DMS114 treated with DMSO at 0.1 percent for 48 hours (cell line): ENCODE data around the gene PPP1R7.

ENCODE experiments used
- DNase-seq: peaks from one replicate; lab custom pipeline; 2025; ENCODE audit not compliant: unreplicated experiment; lab: John Stamatoyannopoulos, UW

The PPP1R7 gene

DNA sequence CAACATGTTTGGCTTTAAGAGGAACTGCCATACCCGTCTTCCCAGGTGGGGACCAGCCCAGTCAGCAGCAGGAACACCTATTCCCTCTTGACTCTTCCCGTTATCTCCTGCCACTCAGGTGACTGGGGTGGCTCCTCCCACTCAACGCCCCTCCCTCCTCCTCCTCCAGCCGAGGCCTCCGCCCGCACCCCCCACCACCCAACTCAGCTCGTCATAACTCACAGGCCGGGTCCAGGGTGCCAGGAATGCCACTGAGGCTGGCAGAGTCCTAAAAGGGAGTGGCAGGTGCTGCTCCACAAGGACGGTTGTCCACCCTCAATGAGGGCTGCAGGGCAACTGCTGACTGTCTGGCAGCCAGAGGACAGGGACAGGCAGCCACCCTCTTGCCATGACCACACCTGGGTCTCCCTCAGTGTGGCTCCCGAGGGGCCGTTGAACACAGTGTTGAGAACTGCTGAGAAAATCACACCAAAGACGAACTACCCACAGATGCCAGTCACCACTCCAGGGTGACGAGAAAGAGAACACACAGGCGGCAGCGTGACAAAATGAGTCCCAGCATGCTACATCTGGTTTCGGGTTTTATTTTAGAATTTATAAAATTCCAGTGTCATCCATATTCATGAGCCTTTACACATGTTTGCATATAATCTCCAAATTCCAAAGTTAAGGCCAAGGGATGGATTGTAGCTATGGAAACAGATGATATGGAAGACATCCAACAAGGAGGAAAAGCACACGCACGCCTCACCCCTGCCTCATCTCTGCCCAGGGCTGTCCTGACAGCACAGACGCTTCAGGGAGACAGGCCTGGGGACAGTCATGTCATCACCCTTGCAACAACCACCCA lies 76.7 kb downstream of the PPP1R7 start:
- no peak for DNase-seq

DNA sequence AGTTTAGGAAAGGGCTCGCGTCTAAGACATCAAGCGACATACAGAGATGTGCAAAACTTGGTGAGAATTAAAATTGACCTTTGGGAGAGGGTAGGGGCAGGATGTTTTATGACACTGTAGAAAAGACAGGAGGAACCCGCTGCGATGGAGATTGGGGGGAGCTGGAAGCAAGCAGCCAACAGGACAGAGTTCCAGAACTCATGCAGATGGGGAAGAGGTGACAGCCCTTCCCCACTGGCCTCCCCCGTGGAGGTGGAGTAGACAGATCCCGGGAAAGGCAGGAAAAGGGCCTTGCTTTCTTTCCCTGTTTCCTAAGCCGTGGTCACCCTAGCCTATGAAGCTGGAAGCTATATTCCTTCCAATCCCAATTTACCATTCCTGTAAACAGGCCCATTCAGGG lies 77.3 kb downstream of the PPP1R7 start:
- no peak for DNase-seq

DNA sequence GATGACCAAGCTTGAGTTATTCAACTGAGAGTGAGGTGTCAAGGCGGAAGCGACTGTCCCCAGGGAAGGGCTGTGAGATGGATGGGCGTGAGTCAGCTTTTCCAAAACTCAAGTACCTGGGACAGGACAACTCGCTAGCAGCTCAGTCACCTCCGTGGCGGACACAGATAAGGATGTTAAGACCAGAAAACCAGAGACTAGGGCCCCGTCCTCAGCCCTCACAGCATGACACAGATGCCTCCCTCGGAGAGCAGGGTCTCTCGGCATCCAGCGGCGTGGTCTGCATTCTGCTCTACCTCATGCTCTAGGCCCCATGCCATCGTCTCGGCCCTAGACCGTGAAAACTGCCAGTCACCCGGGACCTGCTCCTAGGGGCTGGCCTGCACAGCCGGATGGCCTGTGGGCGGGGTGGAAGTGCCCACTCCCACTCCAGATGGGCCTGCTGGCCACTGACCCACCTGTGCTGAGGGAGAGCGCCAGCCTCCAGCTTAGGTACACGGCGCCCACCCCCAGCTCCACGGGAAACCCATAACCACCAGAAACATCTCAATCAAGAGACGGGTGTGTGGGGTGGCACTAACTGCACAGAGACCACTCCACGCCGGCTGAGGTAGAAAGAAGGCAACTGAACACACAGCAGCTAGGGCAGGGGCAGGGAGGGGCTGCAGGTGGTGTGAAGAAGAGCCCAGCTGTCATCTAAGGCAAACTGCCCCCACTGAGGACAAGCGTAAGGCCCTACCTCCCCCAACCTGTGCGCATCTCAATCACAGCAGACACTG lies 78.0 kb downstream of the PPP1R7 start:
- DNase-seq = no peak

DNA sequence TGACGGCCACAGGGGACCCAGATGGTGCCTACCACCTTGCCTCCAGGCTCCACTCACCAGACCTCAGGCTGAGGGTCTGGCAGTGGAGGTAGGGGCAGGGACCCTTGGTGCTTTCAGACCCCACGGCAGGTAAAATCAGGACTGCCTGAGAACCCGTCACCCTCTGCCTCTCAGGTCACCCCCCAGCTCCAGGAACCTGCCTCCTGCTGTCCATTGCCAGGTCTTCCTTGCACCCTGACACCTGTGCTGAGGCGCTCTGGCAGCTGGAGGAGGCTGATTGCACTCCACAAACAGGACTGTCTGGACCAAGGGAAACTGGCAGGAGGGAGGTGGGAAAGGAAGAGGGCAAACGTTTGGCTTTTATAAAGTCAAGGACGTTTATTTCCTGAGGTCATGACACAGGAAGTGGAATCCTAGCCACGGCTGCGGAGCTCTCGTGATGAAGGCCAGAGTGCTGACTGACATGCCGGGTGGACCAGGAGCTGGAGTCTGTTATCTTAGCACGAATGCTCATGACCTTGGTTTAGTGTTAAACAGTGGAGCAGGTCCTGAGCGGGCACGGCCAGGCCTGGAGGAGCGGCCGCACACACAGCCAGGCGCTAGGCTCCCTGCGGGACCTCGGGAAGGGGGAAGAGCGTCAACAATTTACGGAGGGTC lies 78.7 kb downstream of the PPP1R7 start:
- DNase-seq = no peak

DNA sequence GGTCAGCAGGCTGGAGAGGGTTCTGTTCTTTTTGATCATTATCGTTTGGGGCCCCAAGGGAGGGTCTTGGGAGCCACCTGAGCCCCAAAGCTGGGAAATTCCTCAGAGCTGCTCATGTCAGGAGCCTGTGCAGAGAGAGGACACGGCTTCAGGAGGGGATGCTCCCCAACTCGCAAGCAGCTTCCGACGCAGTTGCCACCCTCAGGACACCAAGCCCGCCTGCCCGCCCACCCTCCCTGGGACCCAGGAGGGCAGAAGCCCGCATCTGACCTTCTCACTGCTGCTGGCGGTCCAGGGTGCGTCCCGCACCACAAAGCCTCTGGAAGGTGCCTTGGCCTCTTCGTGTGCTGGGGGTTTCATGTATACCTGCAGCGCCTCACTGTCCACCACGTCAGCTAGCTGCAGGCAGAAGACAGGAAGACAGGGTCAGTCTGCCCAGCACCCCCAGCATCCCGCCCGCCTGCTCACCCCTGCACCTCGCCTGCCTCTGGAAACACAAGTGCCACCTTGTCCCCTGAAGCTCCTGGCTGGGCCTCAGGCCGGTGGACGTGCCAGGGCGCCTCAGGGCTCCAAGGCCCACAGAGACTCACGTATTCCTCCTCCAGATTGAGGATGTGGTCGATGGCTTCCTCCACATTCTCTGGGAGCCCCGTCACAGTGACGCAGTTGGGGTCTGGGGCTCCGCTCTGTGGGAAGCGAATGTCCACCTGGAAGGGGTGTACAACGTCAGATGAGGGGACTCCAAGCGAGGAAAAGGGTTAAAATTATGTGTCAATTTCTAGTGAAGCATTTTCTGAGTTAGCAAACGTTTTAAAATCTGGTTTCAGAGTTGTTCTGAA lies 79.5 kb downstream of the PPP1R7 start:
- no peak for DNase-seq

DNA sequence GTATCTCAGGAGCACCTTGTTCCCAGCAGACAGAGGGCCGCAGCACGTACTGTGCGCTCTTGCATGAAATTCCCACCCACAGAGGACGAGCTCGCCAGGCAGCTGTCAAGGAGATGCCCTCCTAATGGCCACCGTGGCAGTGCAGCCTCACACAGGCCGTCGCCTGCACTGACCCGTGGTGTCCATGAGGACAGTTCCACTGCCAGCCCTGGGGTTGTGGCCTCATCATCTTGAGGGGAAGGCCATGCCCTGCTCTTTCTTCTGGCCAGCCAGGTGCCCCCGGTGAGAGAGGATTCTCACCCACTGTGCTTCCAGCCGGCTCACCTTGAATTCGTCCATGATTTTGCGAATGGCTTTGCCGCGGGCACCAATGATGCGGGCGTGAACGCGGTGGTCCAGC lies 80.2 kb downstream of the PPP1R7 start:
- DNase-seq = no peak

DNA sequence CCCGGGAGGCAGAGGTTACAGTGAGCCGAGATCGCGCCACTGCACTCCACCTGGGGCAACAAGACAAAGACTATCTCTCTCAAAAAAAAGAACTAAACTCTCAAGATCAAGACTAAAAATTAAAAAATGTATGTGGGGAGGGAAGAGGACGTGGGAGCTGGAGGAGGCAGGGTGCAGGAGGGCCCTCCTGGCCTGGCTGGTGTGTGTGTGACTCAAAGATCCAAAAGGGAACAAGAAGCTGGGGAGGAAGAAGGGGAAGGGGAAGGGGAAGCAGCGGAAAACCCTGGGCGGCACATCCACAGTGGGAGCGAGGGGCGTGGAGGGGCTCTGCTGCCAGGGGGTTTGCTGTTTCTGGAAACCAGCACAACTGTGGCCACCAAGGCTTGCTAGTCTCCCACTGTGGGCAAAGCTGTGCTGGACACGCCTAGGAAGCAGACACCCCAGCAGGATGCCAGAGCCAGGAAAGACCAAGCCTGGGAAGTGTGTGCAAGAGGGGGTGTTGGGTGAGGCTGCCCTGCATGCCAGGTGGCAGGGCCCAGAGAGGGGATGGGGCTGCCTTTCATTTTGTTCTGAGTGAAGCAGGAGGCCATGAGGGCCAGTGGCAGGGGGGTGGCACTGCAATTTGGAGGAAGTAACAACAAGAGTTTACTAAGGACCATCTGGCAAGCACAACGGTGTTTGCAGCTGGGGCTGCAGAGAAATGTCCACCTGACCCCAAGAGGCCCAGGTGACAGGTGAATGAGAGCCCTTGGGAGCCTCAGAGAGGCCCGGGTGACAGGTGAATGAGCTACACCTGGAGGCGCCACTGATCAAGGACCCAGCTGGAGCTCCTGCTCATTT lies 82.7 kb downstream of the PPP1R7 start:
- no peak for DNase-seq
